CD8-positive, alpha-beta memory T cell (primary cell): ENCODE results near the gene GARS1. TPM values are rescaled to one million over a fixed set of nuclear protein-coding genes. Genes with fewer than 3 reads are reported as not detected.

Source experiments
- CTCF ChIA-PET: fragments of 350-600 bp; sonication (Branson Sonifier 250); formaldehyde crosslinking; loops from one replicate; lab custom pipeline; 2021; ENCODE audit warnings: antibody characterized with exemption; lab: Charles Lee
- POLR2A ChIA-PET: fragments of 350-600 bp; sonication (Branson Sonifier 250); formaldehyde crosslinking; loops from one replicate; lab custom pipeline; 2021; ENCODE audit warnings: antibody characterized with exemption; lab: Charles Lee
- DNase-seq, 5 donors: peaks; one replicate each; pipeline versions ENCODE4 v3.0.0 to v3.0.0-alpha.2; 2020 to 2022; ENCODE audit warnings: mixed read lengths in 1 of 5
- H3K27ac ChIP-seq: one replicate; pipeline ENCODE4 v1.7.0; 2013; ENCODE audit warnings: low read depth, mild to moderate bottlenecking, low read length, moderate library complexity
- H3K27me3 ChIP-seq: 2 replicates; pipeline ENCODE4 v1.7.0; 2013; ENCODE audit warnings: low read length, mild to moderate bottlenecking; ENCODE audit not compliant: insufficient read depth, poor library complexity, severe bottlenecking
- H3K36me3 ChIP-seq: 2 replicates; pipeline ENCODE4 v1.7.0; 2013; ENCODE audit warnings: mild to moderate bottlenecking, low read length, moderate library complexity; ENCODE audit not compliant: insufficient read depth
- H3K4me1 ChIP-seq: 2 replicates; pipeline ENCODE4 v1.7.0; 2013; ENCODE audit warnings: mild to moderate bottlenecking, low read length, moderate library complexity; ENCODE audit not compliant: insufficient read depth
- H3K4me3 ChIP-seq: 2 replicates; pipeline ENCODE4 v1.7.0; 2013; ENCODE audit warnings: mild to moderate bottlenecking, low read length
- H3K9me3 ChIP-seq: 2 replicates; pipeline ENCODE4 v1.7.0; 2013; ENCODE audit warnings: mild to moderate bottlenecking, low read length
- H3K27ac Mint-ChIP-seq, 8 donors: one replicate each; pipeline ENCODE4 v1.8.0; 2020 to 2021; ENCODE audit warnings: mixed read lengths in 8 of 8, mild to moderate bottlenecking in 6 of 8, inconsistent platforms in 3 of 8, moderate library complexity in 3 of 8
- H3K27me3 Mint-ChIP-seq, 2 donors: one replicate each; pipeline ENCODE4 v1.8.0; 2020 to 2021; ENCODE audit warnings: mixed read lengths in 2 of 2, mild to moderate bottlenecking in 1 of 2, moderate library complexity in 1 of 2
- H3K36me3 Mint-ChIP-seq, 3 donors: one replicate each; pipeline ENCODE4 v1.8.0; 2020 to 2021; ENCODE audit warnings: mixed read lengths in 3 of 3, inconsistent platforms in 1 of 3, mild to moderate bottlenecking in 1 of 3
- H3K4me1 Mint-ChIP-seq, 3 donors: one replicate each; pipeline ENCODE4 v1.8.0; 2020 to 2021; ENCODE audit warnings: mixed read lengths in 3 of 3, inconsistent platforms in 1 of 3, mild to moderate bottlenecking in 1 of 3
- H3K4me3 Mint-ChIP-seq, 7 donors: one replicate each; pipeline ENCODE4 v1.8.0; 2020 to 2021; ENCODE audit warnings: mixed read lengths in 7 of 7, mild to moderate bottlenecking in 6 of 7, moderate library complexity in 4 of 7, inconsistent platforms in 2 of 7
- H3K9me3 Mint-ChIP-seq, 5 donors: one replicate each; pipeline ENCODE4 v1.8.0; 2020 to 2022; ENCODE audit warnings: mixed read lengths in 5 of 5, mild to moderate bottlenecking in 3 of 5, moderate library complexity in 2 of 5, inconsistent platforms in 1 of 5
- polyA plus RNA-seq: library from polyadenylated mRNA; unstranded; fragments of 300-500 nt; fragmentation: Illumina TruSeq; gene quantifications from one replicate; pipeline ENCODE4 v1.2.3, GENCODE V29; 2021
- total RNA-seq, 2 experiments: library from RNA; stranded (reverse); gene quantifications; one replicate each; pipeline ENCODE4 v1.2.3, GENCODE V29; 2021

Gene GARS1
- total and polyA plus RNA-seq, 3 experiments from 2014 or later, result 92.0 to 329 (median 311) TPM

DNA sequence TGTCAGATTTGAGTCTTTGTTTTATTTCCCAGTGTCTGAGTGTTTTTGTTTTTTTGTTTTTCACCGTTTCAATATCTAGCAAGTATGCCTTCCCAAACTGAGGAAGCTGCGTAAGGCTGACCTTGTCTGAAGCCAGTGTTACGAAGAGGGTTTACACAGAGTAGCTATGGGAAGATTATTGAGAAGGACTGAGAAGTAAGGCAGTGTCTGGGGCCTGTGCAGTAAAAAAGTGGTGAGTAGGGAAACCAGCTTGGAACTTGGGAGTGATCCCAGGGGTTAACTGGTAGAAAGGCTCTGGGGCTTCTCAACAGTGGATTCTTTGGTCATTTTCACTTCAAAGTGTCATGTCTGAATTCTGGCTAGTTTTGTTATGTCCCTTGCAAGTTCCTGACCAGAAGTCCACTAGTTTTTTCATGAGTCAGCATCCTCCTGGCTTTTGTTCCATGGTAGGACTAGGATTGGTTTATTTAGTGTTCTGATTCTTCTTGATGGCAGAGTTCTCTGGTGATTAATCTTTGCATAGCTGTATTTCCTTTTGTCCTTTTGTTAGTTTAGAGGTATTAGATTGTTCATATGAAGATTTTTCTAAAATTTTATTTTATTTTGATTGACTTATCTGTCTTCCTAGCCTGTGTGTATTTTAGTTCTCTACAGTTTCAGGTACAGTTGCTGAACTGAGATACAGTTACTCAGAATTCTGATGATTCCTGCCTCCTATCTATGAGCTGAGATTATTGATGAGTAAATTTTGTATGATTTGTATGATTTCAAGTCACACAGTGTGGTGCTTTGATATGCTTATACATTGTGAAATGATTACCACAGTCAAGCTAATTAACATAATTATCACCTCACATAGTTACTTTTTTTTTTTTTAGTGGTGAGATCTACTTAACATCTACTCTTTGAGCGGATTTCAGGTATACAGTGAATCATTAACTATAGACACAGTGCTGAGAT is 19.0 kb downstream of the GARS1 start:
- Histone ChIP-seq H3K36me3 (peaks cover 43% of the 10 kb centered on the region), H3K27me3 (no peaks in the 10 kb centered on the region), H3K4me3 (no peak overlapping the region), H3K9me3 (no peaks in the 10 kb centered on the region), H3K4me1 (no peaks in the 10 kb centered on the region), H3K27ac (no peak overlapping the region)
- H3K27me3 Mint-ChIP-seq, result no peaks in the 10 kb centered on the region
- peak overlapping the region in 5 of 8 donors; percentile 18 to 74 (median 44) for H3K27ac Mint-ChIP-seq
- ChIA-PET POLR2A (no interaction called here), CTCF (interaction anchor here (1.4 kb wide), 1 partner anchor 15 kb away, joined by 3 read pairs; no protein-coding TSS in a partner anchor)
- H3K4me1 Mint-ChIP-seq, result peaks cover 11 to 33% (median 19%) of the 10 kb centered on the region in 3 donors
- DNase-seq, result no peak
- peaks cover 7 to 92% (median 31%) of the 10 kb centered on the region in 3 donors for H3K36me3 Mint-ChIP-seq
- H3K4me3 Mint-ChIP-seq, result no peak overlapping the region
- no peaks in the 10 kb centered on the region for H3K9me3 Mint-ChIP-seq

- Mint-ChIP-seq H3K9me3 (no peaks in the 10 kb centered on the region), H3K4me1 (peaks cover 9 to 24% (median 13%) of the 10 kb centered on the region in 3 donors), H3K36me3 (peaks cover 10 to 87% (median 19%) of the 10 kb centered on the region in 3 donors), H3K27ac (no peak overlapping the region), H3K27me3 (no peaks in the 10 kb centered on the region), H3K4me3 (no peak overlapping the region)
- Histone ChIP-seq H3K36me3 (peaks cover 47% of the 10 kb centered on the region), H3K27me3 (no peaks in the 10 kb centered on the region), H3K4me3 (no peak overlapping the region), H3K27ac (no peak overlapping the region), H3K4me1 (no peaks in the 10 kb centered on the region), H3K9me3 (no peaks in the 10 kb centered on the region)
- CTCF ChIA-PET, result no interaction called here
- no peak for DNase-seq
- POLR2A ChIA-PET, result no interaction called here
These were observed 21.6 kb downstream of the GARS1 start for GRCh38 chr7:30616318-30616717.

GRCh38 chr7:30617359-30617758 is 22.7 kb downstream of the GARS1 start:
- Mint-ChIP-seq H3K27ac (peak overlapping the region in 1 of 8 donors; percentile 10), H3K36me3 (peaks cover 10 to 89% (median 24%) of the 10 kb centered on the region in 3 donors), H3K4me1 (peaks cover 9 to 18% (median 13%) of the 10 kb centered on the region in 3 donors), H3K9me3 (no peaks in the 10 kb centered on the region), H3K27me3 (no peaks in the 10 kb centered on the region), H3K4me3 (no peak overlapping the region)
- Histone ChIP-seq H3K27me3 (no peaks in the 10 kb centered on the region), H3K36me3 (peaks cover 54% of the 10 kb centered on the region), H3K4me1 (no peaks in the 10 kb centered on the region), H3K27ac (no peak overlapping the region), H3K4me3 (no peak overlapping the region), H3K9me3 (no peaks in the 10 kb centered on the region)
- ChIA-PET POLR2A (no interaction called here), CTCF (no interaction called here)
- DNase-seq, result no peak

- H3K27ac Mint-ChIP-seq, result no peak overlapping the region
- H3K4me1 ChIP-seq, result no peaks in the 10 kb centered on the region
- H3K4me3 ChIP-seq, result no peak overlapping the region
- no peaks in the 10 kb centered on the region for H3K9me3 Mint-ChIP-seq
- ChIA-PET CTCF (interaction anchor here (0.9 kb wide), 1 partner anchor 11 kb away, joined by 3 read pairs; no protein-coding TSS in a partner anchor), POLR2A (no interaction called here)
- no peaks in the 10 kb centered on the region for H3K27me3 ChIP-seq
- no peaks in the 10 kb centered on the region for H3K9me3 ChIP-seq
- no peak overlapping the region for H3K27ac ChIP-seq
- H3K27me3 Mint-ChIP-seq, result no peaks in the 10 kb centered on the region
- peaks cover 4 to 10% (median 8%) of the 10 kb centered on the region in 3 donors for H3K4me1 Mint-ChIP-seq
- H3K36me3 ChIP-seq, result peaks cover 55% of the 10 kb centered on the region
- no peak overlapping the region for H3K4me3 Mint-ChIP-seq
- H3K36me3 Mint-ChIP-seq, result peaks cover 10 to 84% (median 23%) of the 10 kb centered on the region in 3 donors
- no peak for DNase-seq
These were observed 23.5 kb downstream of the GARS1 start for GRCh38 chr7:30618080-30618676.

GRCh38 chr7:30618961-30619360 is 24.3 kb downstream of the GARS1 start:
- POLR2A ChIA-PET, result no interaction called here
- Histone ChIP-seq H3K36me3 (peaks cover 55% of the 10 kb centered on the region), H3K4me3 (no peak overlapping the region), H3K9me3 (no peaks in the 10 kb centered on the region), H3K4me1 (no peaks in the 10 kb centered on the region), H3K27me3 (no peaks in the 10 kb centered on the region), H3K27ac (no peak overlapping the region)
- CTCF ChIA-PET, result interaction anchor here (0.7 to 1.5 kb wide), 3 partner anchors 119 to 1254 kb away, joined by 3 to 4 read pairs (median 4); no protein-coding TSS in a partner anchor
- no peaks in the 10 kb centered on the region for H3K9me3 Mint-ChIP-seq
- H3K36me3 Mint-ChIP-seq, result peaks cover 16 to 83% (median 28%) of the 10 kb centered on the region in 3 donors
- peak overlapping the region in 2 of 8 donors; percentile 36 to 47 for H3K27ac Mint-ChIP-seq
- peaks cover 0 to 3% (median 2%) of the 10 kb centered on the region in 3 donors for H3K4me1 Mint-ChIP-seq
- no peaks in the 10 kb centered on the region for H3K27me3 Mint-ChIP-seq
- H3K4me3 Mint-ChIP-seq, result no peak overlapping the region
- DNase-seq, result no peak

- ChIA-PET POLR2A (no interaction called here), CTCF (no interaction called here)
- Mint-ChIP-seq H3K4me3 (no peak overlapping the region), H3K9me3 (no peaks in the 10 kb centered on the region), H3K36me3 (peaks cover 18 to 81% (median 33%) of the 10 kb centered on the region in 3 donors), H3K27ac (no peak overlapping the region), H3K27me3 (no peaks in the 10 kb centered on the region), H3K4me1 (peaks cover 0 to 7% (median 0%) of the 10 kb centered on the region in 3 donors)
- H3K4me3 ChIP-seq, result no peak overlapping the region
- H3K4me1 ChIP-seq, result no peaks in the 10 kb centered on the region
- H3K27me3 ChIP-seq, result no peaks in the 10 kb centered on the region
- no peak for DNase-seq
- H3K27ac ChIP-seq, result no peak overlapping the region
- peaks cover 62% of the 10 kb centered on the region for H3K36me3 ChIP-seq
- no peaks in the 10 kb centered on the region for H3K9me3 ChIP-seq
These were observed 30.6 kb downstream of the GARS1 start for GRCh38 chr7:30625283-30625682.

- ChIA-PET CTCF (interaction anchor here (1.4 to 1.5 kb wide), 2 partner anchors 24 to 113 kb away, joined by 3 to 4 read pairs; no protein-coding TSS in a partner anchor), POLR2A (no interaction called here)
- no peak for DNase-seq
- H3K27me3 Mint-ChIP-seq, result no peaks in the 10 kb centered on the region
- no peaks in the 10 kb centered on the region for H3K27me3 ChIP-seq
- H3K4me1 ChIP-seq, result no peaks in the 10 kb centered on the region
- H3K36me3 ChIP-seq, result peaks cover 55% of the 10 kb centered on the region
- H3K9me3 Mint-ChIP-seq, result no peaks in the 10 kb centered on the region
- H3K36me3 Mint-ChIP-seq, result peaks cover 18 to 84% (median 28%) of the 10 kb centered on the region in 3 donors
- no peak overlapping the region for H3K27ac ChIP-seq
- H3K4me1 Mint-ChIP-seq, result peaks cover 0 to 7% (median 0%) of the 10 kb centered on the region in 3 donors
- no peak overlapping the region for H3K4me3 ChIP-seq
- H3K9me3 ChIP-seq, result no peaks in the 10 kb centered on the region
- peak overlapping the region in 1 of 8 donors; percentile 29 for H3K27ac Mint-ChIP-seq
- no peak overlapping the region for H3K4me3 Mint-ChIP-seq
These were observed 32.3 kb downstream of the GARS1 start for GRCh38 chr7:30627026-30627425.
